HG03442 (cell line): Measurements from ENCODE around the gene LRRC4C.

Source experiments
- ATAC-seq: cut with Tn5 transposase; IDR thresholded peaks from one replicate; pipeline ENCODE4 v1.9.1; 2021; ENCODE audit warnings: mild to moderate bottlenecking, moderate library complexity; ENCODE audit not compliant: unreplicated experiment

The LRRC4C gene

GRCh38 chr11:41145420-41145819 is 314.0 kb downstream of the LRRC4C start:
- no peak for ATAC-seq

- ATAC-seq: no peak
These were observed 324.5 kb downstream of the LRRC4C start for GRCh38 chr11:41134971-41135370.

GRCh38 chr11:41133023-41133422 is 326.4 kb downstream of the LRRC4C start:
- ATAC-seq: no peak

- no peak for ATAC-seq
These were observed 337.9 kb downstream of the LRRC4C start for GRCh38 chr11:41121600-41121999.

- no peak for ATAC-seq
These were observed 340.0 kb downstream of the LRRC4C start for GRCh38 chr11:41119484-41119883.

GRCh38 chr11:41118521-41118920 is 340.9 kb downstream of the LRRC4C start:
- no peak for ATAC-seq

- ATAC-seq: no peak
These were observed 342.5 kb downstream of the LRRC4C start for GRCh38 chr11:41116970-41117369.

- no peak for ATAC-seq
These were observed 344.4 kb downstream of the LRRC4C start for GRCh38 chr11:41115066-41115465.

GRCh38 chr11:41113160-41113559 is 346.3 kb downstream of the LRRC4C start:
- ATAC-seq: no peak

GRCh38 chr11:41110527-41110926 is 348.9 kb downstream of the LRRC4C start:
- ATAC-seq: no peak

GRCh38 chr11:41102471-41102870 is 357.0 kb downstream of the LRRC4C start:
- ATAC-seq: no peak

- no peak for ATAC-seq
These were observed 359.8 kb downstream of the LRRC4C start for GRCh38 chr11:41099654-41100053.

- no peak for ATAC-seq
These were observed 374.3 kb downstream of the LRRC4C start for GRCh38 chr11:41085123-41085522.

- no peak for ATAC-seq
These were observed 377.6 kb downstream of the LRRC4C start for GRCh38 chr11:41081756-41082285.

- ATAC-seq: no peak
These were observed 385.1 kb downstream of the LRRC4C start for GRCh38 chr11:41074318-41074717.

GRCh38 chr11:41065432-41065831 is 394.0 kb downstream of the LRRC4C start:
- no peak for ATAC-seq

GRCh38 chr11:41058138-41058537 is 401.3 kb downstream of the LRRC4C start:
- no peak for ATAC-seq

- ATAC-seq: no peak
These were observed 402.4 kb downstream of the LRRC4C start for GRCh38 chr11:41056892-41057569.

- ATAC-seq: no peak
These were observed 405.6 kb downstream of the LRRC4C start for GRCh38 chr11:41053894-41054293.

- no peak for ATAC-seq
These were observed 407.4 kb downstream of the LRRC4C start for GRCh38 chr11:41051919-41052635.

- no peak for ATAC-seq
These were observed 408.7 kb downstream of the LRRC4C start for GRCh38 chr11:41050791-41051190.

GRCh38 chr11:41047229-41047628 is 412.2 kb downstream of the LRRC4C start:
- no peak for ATAC-seq
